ENCODE data around the gene SLCO2A1.

The SLCO2A1 gene

GRCh38 chr3:133977568-133977967 is 52.2 kb downstream of the SLCO2A1 start:
- DNase-seq, result no peak

DNA sequence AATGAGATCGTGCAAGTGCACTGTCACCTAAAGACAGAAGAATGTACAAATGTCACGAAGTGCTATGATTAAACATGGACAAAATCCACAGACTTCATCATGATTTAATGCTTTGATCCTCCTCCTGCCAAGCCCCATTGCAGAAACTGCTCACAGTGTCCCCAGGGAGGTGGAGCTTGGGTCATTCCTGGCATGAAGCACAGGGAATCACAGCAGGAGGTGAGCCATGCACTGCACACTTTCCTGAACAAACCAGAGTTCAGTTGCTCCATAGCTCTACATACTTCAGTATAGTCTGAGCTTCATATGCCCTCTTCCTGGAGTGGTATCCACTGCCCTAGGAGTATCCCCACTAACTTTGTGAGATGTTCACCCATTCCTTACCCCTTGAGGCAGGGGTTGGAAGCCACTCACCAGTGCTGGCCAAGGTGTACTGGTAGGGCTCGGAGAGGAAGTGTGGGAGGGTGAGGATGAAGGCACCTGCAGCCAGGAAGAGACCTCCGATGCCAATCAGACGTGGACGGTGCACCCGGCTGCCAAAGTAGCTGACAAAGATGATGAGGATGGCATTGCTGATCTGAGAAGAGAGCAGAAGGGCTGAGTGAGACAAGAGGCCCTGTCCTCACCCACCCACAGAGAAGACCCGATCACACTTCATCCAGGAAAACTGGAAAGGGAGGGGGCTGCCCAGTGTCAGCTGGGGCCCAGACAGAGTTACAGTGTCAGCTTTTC is 56.3 kb downstream of the SLCO2A1 start:
- DNase-seq, result no peak

GRCh38 chr3:133972156-133972555 is 57.6 kb downstream of the SLCO2A1 start:
- DNase-seq, result no peak

DNA sequence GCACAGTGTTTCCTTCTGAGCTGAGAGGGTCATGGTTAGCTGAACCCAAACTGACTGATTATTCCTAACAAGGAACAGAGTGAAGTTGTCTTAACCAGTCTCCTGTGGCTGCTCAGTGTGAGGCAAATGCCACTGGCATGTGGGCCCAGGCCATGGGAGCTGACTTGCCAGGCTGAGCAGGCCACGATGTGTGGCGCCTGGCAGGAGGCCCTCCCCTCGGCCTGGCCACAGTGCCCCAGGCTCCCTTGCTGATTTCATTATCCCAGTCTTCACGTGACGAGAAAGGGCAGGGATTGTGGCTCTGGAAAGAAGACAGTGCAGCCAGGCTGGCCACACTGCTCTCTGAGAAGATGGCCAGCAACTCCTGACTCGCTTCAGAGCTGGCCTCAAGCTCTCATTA is 58.8 kb downstream of the SLCO2A1 start:
- no peak for DNase-seq

- DNase-seq, result no peak
These were observed 59.4 kb downstream of the SLCO2A1 start for GRCh38 chr3:133970339-133970738.

DNA sequence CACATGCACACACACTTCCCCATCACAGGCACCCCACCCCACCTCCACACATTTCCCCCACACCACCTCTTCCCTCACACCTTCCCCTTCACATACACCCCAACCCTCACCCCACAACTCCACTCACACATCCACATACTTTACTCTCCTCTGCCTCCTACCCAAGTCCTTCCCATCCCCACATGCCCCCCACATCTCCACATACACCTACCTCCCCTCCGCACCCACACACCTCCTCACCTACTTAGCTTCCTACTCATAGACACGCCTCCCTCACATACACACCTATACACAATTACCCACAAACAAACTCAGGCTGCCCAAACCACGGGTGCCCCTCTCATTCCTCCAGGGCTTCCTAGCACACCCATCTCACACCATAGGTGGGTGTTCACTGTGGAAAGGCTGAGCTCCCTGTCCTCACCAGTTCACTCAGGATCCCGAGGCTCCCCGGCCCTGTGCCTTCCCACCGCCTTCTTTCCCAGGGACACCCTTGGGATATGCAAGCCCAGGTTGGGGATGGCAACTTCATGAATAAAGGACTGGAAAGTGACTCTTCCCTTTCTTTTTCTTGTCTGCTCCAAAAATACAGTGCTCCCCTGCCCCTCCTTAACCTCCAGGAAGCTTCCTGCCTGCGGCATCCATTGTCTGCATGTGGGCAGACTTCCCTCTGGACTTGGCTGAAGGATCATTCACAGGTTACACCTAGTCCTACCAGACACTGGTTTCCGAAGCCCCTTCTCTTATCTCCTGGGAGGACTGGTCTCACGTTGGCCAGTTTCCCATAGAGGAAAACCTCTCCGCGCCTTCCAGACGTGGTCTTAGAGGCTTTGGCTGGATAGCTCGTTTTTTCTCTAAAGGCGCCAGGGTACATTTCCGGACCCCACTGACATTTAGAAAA is 61.5 kb downstream of the SLCO2A1 start:
- DNase-seq, result no peak

DNA sequence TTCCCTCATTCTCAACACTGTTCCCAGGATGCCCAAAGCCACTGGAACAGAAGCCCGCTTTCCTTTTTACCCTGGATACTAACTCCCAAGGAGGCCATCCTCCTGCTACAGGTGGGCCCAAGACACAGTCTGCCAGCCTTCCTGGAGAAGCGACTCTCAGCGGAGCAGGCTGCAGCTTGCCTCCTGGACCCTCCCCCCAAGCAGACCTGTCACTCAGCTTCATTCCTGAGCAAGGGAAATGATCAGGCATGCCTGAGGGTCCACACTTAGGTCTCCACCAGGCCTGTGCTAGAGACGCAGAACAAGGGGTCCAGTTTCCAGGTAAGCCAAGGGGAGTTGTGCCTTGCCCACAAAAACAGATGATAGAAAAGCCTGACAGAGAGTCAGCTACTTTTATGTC is 62.8 kb downstream of the SLCO2A1 start:
- DNase-seq, result no peak

DNA sequence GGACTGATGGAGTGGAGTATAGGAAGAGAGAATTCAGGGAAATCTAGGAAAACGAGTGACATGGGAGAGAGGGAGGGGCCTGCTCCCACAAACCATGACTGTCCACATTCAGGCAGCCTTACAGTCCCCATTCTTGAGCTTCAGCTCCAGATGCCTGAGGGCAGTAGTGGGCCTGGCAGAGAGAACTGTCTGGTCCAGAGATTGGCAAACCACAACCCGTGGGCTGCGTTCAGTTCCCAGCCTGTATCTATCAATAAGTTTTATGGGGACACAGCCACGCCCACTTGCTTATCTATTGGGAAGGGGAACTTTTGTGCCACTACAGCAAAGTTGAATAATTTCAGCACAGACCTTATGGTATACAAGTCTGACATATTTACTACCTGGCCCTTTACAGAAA is 63.8 kb downstream of the SLCO2A1 start:
- no peak for DNase-seq

- no peak for DNase-seq
These were observed 64.6 kb downstream of the SLCO2A1 start for GRCh38 chr3:133965013-133965570.

DNA sequence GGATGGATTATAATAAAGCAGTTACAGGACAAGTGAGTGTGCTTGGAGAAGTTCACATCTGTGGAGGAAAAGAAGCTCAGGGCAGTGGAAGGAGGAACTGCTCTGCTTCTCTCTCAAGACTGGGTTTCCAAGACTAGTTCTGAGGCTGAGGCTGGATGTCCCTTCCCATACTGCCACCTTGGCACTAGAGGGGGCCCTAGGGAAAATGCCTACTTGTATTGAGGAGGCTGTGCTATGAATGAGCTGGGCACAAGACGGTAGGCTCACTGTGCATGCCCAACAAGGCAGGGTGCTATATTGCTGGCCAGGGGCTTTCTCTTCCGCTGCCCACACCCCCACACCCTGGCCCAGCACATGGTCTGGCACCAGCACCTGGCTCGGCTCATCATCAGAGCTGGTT is 65.2 kb downstream of the SLCO2A1 start:
- DNase-seq, result no peak

DNA sequence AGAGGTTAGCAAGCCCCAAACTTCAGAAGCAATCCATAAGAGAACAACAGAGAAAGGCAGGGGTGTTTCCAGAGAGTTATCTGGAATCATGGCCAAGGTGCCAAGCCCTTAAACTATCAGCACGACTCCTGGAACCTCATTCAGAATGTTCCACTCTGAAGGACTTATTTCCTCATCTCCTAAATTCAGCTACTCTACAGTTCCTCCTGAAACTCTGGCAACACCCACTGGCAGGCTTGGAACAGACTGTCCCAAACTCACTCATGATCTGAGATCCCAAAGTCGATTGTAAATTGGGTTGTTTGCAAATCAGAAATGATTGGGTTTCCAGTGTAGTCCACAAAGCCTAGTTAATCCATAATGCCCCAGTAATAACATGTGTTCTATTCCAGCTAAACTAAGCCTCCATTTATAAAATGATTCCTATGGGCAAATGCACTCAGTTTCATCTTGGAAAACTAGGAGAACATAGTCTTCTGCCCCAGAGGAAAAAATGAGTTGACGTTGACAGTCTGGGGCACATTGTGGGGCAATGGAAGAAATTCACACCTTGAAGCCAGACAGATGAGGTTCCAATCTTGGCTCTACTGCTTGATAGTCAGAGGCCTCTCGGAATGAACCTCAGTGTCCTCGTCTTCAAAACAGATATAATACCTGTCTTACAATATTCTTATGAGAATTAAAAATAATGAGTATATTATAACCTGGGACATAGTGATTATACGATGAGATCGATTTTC is 65.9 kb downstream of the SLCO2A1 start:
- no peak for DNase-seq

- DNase-seq, result no peak
These were observed 66.9 kb downstream of the SLCO2A1 start for GRCh38 chr3:133962849-133963248.

GRCh38 chr3:133958071-133958805 is 71.5 kb downstream of the SLCO2A1 start:
- no peak for DNase-seq

GRCh38 chr3:133956982-133957381 is 72.7 kb downstream of the SLCO2A1 start:
- DNase-seq, result no peak

DNA sequence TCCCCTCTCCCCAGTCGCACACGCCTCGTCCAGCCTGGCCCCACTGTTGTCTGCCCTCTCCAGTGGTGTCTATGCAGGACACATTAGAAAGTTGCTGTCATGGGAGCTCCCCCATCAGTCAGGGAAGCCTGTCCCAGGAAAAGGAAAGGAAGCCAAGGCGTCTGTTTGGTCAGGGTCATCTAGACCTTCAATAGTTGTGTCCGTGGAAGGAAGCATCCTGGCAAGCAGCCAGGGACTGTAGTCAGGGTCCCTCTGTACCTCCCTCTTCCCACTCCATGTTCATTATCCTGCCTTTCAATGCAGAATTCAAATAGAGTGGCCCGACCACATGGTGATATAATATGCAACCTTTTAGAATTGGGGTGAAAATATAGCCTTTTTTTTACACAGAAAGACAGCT is 73.4 kb downstream of the SLCO2A1 start:
- no peak for DNase-seq

GRCh38 chr3:133955892-133956291 is 73.8 kb downstream of the SLCO2A1 start:
- DNase-seq, result no peak

- no peak for DNase-seq
These were observed 74.9 kb downstream of the SLCO2A1 start for GRCh38 chr3:133954717-133955360.

DNA sequence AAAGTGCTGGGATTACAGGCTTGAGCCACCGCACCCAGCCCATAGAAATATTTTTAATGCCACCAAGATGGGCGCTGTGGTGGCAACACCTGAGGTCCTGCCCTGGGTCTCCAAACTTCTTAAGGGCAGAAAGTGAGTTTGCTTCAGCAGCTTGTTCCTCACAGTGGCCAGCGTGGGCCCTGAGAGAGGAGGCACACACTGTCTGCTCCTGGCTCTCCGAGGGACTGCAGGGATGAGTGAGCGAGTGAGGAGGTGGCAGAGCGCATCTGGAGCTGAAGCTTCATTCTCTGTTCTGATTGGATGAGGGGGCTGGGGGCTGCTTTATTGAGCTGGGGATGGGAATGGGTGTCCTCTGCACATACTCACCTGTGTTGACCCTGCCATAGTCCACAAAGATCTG is 76.4 kb downstream of the SLCO2A1 start:
- no peak for DNase-seq

DNA sequence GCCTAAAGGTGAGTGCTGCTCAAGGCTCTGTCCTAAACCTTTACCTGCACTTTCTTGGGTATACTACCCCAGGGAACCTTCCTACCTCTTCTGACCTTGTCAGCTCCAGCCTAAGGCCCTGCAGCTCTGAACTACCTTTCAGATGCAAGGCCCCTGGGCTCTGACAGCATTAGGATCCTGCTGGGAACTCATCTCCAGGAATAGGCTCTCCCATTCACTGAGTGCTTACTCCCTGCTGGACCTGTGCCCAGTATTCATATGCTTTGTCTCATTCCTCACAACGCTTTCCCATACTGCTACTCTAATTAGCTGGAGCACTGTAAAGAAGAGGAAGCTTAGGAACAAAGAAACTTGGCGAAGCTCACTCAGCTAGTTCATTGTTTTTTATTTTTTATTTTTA is 80.3 kb downstream of the SLCO2A1 start:
- no peak for DNase-seq

DNA sequence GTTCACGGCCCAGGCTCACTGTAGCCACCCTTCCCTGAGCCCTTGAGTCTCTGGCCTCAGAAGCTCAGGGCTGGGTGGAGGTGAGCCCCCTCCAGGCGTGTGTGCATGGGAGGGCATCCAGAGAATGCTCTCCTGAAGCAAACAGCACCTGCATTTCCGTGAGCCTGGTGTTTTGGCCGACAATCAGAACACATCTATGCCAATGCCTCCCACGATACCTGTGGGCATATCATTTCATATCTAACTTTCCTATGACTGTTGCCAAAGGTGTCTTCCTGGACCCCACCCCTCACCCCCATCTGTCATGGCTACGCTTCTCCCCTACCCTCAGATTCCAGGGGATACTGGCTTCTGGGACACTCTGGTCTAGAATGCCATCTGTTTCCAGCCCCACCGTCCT is 80.7 kb downstream of the SLCO2A1 start:
- DNase-seq, result no peak

- no peak for DNase-seq
These were observed 81.5 kb downstream of the SLCO2A1 start for GRCh38 chr3:133948131-133948810.
